HG03575 (cell line): Measurements from ENCODE around the gene KRT86.
"Not testable (repeated sequence)": the region's sequence is repeated elsewhere in the genome, so short reads cannot be mapped to it uniquely, and the experiment has no call there.

Experiments
- ATAC-seq: cut with Tn5 transposase; IDR thresholded peaks from one replicate; pipeline ENCODE4 v1.9.1; 2021; ENCODE audit not compliant: unreplicated experiment, insufficient number of reproducible peaks, low FRiP score; ENCODE audit errors: extremely low read depth

The KRT86 gene

DNA sequence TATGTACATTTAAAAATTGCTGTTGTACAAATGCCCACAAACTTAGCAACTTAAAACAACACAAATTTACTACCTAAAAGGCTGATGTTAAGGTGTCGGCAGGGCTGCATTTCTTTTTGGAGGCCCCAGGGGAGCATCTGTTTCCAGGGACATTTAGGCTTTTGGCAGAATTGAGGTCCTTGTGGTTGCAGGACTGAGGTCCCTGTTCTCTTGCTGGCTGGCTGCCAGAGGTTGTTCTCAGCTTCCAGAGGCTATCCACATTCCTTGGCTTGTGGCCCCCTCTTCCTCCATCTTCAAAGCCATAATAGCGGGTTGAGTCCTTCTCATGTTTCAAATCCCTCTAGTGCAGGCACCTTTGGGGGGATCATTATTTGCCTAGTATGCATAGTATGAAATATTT lies 69.1 kb downstream of the KRT86 start:
- no peak for ATAC-seq

DNA sequence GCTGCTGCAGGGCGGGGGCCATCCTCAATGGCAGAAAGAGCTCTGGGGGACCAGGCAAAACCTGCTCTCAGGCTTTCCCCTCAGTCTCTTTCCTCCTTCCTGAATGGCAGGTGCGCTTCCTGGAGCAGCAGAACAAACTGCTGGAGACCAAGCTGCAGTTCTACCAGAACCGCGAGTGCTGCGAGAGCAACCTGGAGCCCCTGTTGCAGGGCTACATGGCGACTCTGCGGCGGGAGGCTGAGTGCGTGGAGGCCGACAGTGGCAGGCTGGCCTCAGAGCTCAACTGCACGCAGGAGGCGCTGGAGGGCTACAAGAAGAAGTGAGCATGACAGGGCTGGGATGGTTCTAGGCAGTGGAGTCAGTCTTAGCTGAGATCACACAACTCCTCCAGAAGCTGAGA lies 69.7 kb downstream of the KRT86 start:
- ATAC-seq = no peak

GRCh38 chr12:52345041-52345440 lies 70.6 kb downstream of the KRT86 start:
- not testable (repeated sequence) for ATAC-seq

GRCh38 chr12:52346593-52346992 lies 72.1 kb downstream of the KRT86 start:
- no peak for ATAC-seq

- no peak for ATAC-seq
Observed at GRCh38 chr12:52347016-52347415, 72.6 kb downstream of the KRT86 start.

GRCh38 chr12:52347551-52348510 lies 73.4 kb downstream of the KRT86 start:
- ATAC-seq = no peak

GRCh38 chr12:52349196-52349595 lies 74.8 kb downstream of the KRT86 start:
- ATAC-seq = no peak

GRCh38 chr12:52350021-52350620 lies 75.7 kb downstream of the KRT86 start:
- ATAC-seq = no peak

GRCh38 chr12:52350786-52351185 lies 76.3 kb downstream of the KRT86 start:
- no peak for ATAC-seq

- no peak for ATAC-seq
Observed at GRCh38 chr12:52351196-52352059, 77.0 kb downstream of the KRT86 start.

GRCh38 chr12:52352951-52353350 lies 78.5 kb downstream of the KRT86 start:
- no peak for ATAC-seq

DNA sequence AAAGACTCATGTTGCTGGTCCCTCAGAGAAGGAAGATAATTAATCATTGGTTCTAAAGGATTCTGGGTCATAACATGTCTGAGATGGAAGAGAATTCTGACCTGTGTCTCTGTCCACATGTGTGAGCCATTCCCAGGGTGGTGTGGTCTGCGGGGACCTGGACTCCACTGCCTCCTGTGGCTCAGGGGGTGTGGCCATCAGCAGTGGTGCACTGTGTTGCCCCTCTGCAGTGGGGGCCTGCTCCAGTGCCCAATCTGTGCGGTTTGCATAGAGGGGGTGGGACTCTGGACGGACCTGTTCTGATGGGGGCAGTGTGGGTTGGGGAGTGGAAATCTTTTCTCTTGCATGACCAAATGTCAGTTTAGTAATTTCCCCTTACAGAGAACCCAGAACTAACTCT lies 79.3 kb downstream of the KRT86 start:
- ATAC-seq = no peak

- ATAC-seq = no peak
Observed at GRCh38 chr12:52354200-52354599, 79.8 kb downstream of the KRT86 start.

GRCh38 chr12:52355176-52355575 lies 80.7 kb downstream of the KRT86 start:
- no peak for ATAC-seq

DNA sequence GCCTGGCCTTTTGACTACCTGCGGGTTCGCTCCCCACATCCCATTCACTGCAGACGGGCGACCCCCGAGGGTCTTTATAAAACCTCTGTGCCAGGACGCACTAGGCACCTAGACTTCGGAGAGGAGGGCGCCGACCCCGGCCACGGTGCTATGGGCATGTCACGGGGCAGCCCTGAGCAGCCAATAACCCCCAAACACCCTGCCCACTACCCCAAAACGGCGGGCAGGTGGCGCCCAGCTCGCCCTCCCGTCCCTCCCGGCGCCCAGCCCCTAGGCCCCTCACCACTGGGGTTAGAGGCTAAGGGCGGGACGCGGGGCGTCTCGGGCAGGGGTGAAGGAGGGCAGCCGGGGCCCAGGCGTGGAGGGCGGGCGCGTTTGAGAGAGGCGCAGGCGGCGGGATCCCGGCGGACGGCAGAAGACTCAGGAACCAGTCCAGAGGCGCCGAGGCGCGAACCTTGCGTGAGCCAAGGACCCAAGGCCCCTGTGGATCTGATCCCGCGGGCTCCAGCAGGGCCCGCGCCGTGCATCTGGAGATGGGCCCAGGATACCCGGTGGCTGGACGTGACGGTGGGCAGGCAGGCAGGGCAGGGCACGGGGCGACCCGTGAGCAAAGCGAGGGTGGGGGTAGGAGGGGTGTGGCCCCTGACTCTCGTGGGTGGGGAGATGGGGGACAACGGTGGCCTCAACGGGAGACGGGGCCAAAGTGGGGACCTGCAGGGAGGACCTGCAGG lies 81.8 kb downstream of the KRT86 start:
- no peak for ATAC-seq

DNA sequence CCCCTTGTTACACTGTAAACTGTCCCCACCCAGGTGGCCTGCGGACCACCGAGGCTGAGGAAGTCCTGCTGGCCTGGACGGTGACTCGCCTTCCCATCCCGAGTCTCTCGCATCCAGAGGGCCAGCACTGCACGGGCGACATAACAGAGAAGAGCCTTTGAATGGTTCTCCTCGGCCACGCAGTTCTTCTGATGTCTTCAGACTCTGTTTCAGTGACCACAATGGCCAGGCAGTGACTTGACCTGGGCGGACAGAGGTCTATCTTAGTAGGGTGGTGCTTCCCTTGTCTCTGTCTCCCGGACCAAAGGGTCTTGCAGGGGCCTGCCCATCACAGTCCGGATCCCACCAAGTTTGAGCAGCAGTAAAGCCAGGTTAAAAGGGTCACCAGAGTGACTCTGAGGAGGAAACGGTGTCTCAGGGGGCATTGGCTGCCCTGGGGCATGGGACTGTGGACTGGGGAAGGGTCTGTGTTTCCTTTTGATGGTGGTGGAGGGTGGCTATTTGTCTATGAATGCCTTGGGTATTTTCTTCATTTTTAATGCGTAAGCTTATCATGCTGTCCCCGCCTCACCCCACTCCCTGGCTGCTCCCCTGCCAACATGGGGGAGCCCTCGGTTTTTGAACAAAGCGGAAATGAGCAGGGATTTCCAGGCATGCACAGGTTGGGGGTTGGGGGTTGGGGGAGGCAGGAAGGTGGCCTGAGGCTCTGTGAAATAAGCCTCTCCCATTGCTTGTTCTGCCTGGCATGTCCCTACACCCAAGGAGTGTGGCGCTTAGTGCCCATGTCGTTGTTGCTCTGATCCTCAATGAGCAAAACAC lies 82.5 kb downstream of the KRT86 start:
- ATAC-seq = no peak
